Immature natural killer cell (primary cell): Measurements from ENCODE around the gene KCNQ1. TPM values are rescaled to one million over a fixed set of nuclear protein-coding genes. Genes with fewer than 3 reads are reported as not detected.

Source experiments
- DNase-seq, 3 donors: peaks; one replicate each; pipeline ENCODE4 v3.0.0; 2022; ENCODE audit warnings: mixed read lengths in 1 of 3
- H3K27ac Mint-ChIP-seq, 6 donors: one replicate each; pipeline ENCODE4 v1.8.0; 2020; ENCODE audit warnings: mixed read lengths in 6 of 6, mild to moderate bottlenecking in 5 of 6, inconsistent platforms in 4 of 6, moderate library complexity in 3 of 6
- H3K27me3 Mint-ChIP-seq, 3 donors: one replicate each; pipeline ENCODE4 v1.8.0; 2020 to 2021; ENCODE audit warnings: low read depth in 3 of 3, mild to moderate bottlenecking in 3 of 3, mixed read lengths in 3 of 3, moderate library complexity in 3 of 3, inconsistent platforms in 1 of 3
- H3K36me3 Mint-ChIP-seq, 3 donors: one replicate each; pipeline ENCODE4 v1.8.0; 2020; ENCODE audit warnings: mixed read lengths in 3 of 3, inconsistent platforms in 2 of 3, mild to moderate bottlenecking in 2 of 3
- H3K4me1 Mint-ChIP-seq, 2 donors: one replicate each; pipeline ENCODE4 v1.8.0; 2020; ENCODE audit warnings: inconsistent platforms in 2 of 2, mild to moderate bottlenecking in 2 of 2, mixed read lengths in 2 of 2, moderate library complexity in 1 of 2
- H3K4me3 Mint-ChIP-seq, 5 donors: one replicate each; pipeline ENCODE4 v1.8.0; 2020; ENCODE audit warnings: mild to moderate bottlenecking in 5 of 5, mixed read lengths in 5 of 5, inconsistent platforms in 3 of 5, moderate library complexity in 3 of 5
- H3K9me3 Mint-ChIP-seq, 6 donors: one replicate each; pipeline ENCODE4 v1.8.0; 2020; ENCODE audit warnings: mild to moderate bottlenecking in 6 of 6, mixed read lengths in 6 of 6, inconsistent platforms in 4 of 6, moderate library complexity in 3 of 6
- polyA plus RNA-seq, 3 donors: library from polyadenylated mRNA; unstranded; fragments of 300-500 nt; fragmentation: Illumina TruSeq; gene quantifications; one replicate each; pipeline ENCODE4 v1.2.3, GENCODE V29; 2021

Gene KCNQ1
- polyA plus RNA-seq, 3 donors from 2014 or later, result 0.13 to 1.1 (median 0.73) TPM

DNA sequence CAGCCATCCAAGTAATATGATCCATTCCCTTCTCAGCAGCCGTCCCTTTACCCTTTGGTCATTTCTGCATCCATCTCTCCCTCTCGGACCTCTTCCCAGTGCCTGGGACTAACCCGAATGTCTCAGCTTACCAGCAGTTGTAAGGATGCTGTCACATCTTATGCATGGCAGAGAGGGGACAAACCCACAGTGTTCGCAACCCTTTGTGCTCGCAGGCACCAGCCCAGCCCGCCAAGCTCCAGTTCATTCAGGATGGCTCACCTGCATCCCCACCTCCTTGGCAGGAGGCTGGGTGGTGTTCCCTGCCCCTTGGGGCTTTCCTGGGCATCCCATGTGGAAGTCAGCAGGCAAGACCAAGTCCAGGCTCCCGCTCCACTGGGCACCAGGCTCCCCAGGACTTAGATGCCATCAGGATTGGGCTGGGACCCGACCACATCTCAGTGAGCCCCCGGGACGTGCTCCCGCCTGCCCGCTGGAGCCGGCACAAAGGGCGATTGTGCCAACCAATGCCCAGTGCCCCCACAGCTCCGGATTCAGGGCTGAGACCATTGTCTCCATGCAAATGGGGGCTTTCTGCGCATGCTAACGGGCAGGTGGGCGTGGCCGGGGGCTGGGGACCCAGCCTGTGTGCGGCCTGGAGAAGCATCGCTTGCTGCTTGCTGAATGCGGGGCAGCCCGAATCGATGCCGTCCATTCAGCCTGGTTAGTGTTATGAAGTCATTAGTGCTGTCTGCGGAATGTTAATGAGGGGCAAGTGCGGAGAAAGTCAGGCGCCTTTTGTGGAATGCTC lies 146.4 kb downstream of the KCNQ1 start:
- H3K4me1 Mint-ChIP-seq, result no peaks in the 10 kb centered on the region
- H3K27ac Mint-ChIP-seq, result no peak overlapping the region
- no peaks in the 10 kb centered on the region for H3K9me3 Mint-ChIP-seq
- H3K36me3 Mint-ChIP-seq, result no peaks in the 10 kb centered on the region
- peaks cover 0 to 5% (median 3%) of the 10 kb centered on the region in 3 donors for H3K27me3 Mint-ChIP-seq
- H3K4me3 Mint-ChIP-seq, result no peak overlapping the region
- no peak for DNase-seq

DNA sequence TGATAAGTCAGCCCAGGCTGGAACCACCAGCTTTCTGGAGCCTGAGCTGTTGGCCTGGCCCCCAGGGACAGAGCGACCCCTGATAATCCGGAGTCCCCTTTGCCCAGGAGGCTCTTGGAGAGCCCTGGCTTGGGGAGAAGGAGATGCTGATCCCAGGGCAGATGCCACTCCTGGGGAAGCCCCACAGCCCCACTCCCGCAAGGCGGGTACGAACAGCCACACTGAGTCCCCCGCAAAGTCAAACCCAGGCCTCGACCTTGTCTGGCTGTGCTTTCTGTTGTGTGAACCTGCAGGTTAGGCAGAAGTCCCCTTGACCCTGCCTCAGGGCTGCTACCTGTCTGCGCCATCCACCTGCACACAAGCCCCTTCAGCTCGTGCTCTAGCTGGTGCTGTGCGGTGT lies 147.0 kb downstream of the KCNQ1 start:
- Mint-ChIP-seq H3K27me3 (peaks cover 0 to 7% (median 3%) of the 10 kb centered on the region in 3 donors), H3K9me3 (no peaks in the 10 kb centered on the region), H3K4me3 (no peak overlapping the region), H3K4me1 (no peaks in the 10 kb centered on the region), H3K27ac (no peak overlapping the region), H3K36me3 (no peaks in the 10 kb centered on the region)
- no peak for DNase-seq

DNA sequence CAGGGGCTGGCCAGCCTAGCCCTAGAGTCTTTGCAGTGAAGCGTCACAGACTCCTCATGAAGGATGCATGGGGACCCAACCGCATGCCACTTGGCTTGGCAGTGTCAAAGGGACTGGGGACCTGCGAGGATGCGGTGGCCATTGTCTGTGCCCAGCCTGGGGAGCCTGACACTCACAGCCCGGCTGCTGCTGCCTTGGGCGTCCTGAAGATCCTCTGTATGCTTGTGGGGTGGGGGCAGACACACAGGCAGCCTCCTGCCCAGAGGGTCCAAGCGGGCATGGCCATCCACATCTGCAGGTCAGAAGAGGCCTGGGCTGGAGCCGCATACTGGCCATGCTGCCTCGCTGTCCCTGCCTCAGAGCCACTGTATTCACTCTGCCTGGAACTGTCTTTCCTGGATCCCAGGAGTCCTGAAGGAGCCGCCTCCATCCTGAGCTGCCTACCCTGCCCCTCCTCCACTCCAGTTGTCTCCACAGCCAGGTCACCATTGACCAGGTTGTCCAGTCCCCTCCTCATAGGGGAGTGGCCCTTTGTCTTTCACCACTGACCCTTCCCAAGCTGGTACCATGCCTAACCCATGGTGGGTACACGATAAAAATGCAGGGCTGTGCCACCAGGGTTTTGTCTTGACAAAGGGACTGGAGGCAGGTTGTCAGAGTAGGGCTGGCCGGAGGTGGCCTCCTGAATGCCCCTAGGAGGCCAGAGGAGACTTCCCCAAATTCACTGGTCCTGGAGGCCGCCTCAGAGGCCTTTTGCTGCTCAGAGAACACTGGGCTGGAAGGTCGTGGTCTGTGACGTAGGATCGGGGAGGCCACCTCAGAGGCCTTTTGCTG lies 148.0 kb downstream of the KCNQ1 start:
- no peak for DNase-seq
- Mint-ChIP-seq H3K36me3 (no peaks in the 10 kb centered on the region), H3K9me3 (peaks cover 0 to 2% (median 0%) of the 10 kb centered on the region in 6 donors)

DNA sequence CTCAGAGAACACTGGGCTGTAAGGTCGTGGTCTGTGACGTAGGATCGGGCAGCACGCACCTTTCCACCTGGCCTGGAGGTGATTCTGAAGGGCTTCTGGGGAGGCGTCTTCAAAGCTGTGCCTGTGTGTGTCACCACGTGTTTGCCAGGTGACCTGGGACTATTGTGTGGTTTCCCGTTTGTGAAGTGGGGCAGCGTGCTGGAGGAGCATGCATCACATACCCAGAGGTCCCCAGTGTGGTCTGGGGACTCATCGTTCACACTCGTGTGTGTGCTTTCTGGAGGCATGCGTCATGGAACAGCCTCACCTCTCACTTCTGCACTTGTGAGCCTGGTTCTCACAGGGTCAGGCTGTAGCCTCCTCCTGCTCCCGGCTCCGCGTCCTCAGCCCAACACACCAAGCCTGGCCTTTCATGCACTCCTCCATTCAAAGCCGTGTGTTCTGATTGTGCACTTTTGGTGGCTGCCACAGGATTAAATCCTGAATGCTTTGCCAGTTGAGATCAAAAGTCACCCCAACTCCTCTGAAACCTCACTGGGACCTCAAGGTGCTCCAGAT lies 148.7 kb downstream of the KCNQ1 start:
- Mint-ChIP-seq H3K36me3 (no peaks in the 10 kb centered on the region), H3K4me3 (no peak overlapping the region), H3K27ac (no peak overlapping the region), H3K9me3 (peaks cover 0 to 6% (median 1%) of the 10 kb centered on the region in 6 donors), H3K27me3 (peaks cover 0 to 7% (median 1%) of the 10 kb centered on the region in 3 donors), H3K4me1 (no peaks in the 10 kb centered on the region)
- no peak for DNase-seq

More for the DNA sequence above, 148.0 kb downstream of the KCNQ1 start:
- Mint-ChIP-seq H3K27me3 (peaks cover 0 to 7% (median 1%) of the 10 kb centered on the region in 3 donors), H3K4me1 (no peaks in the 10 kb centered on the region), H3K4me3 (no peak overlapping the region), H3K27ac (no peak overlapping the region)

DNA sequence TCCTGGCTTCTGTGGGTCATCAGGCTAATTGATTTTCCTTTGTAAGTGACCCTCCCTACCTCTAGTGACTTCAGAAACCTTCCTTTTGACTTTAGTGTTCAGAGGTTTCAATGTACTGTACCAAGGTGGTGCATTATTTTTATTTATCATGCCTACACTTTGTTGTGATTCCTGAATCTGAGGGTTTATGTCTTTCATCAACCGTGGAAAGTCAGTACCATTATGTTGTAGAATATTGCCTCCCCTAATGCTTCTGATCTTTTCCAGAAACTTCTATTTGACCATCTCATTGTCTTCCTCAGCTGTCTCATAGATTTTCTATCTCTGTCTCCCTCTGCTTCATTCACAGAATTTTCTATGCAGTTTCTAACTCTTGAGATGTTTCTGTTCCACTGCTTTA lies 149.5 kb downstream of the KCNQ1 start:
- DNase-seq, result no peak
- Mint-ChIP-seq H3K27me3 (peaks cover 1 to 7% (median 2%) of the 10 kb centered on the region in 3 donors), H3K4me3 (no peak overlapping the region), H3K9me3 (peaks cover 0 to 10% (median 1%) of the 10 kb centered on the region in 6 donors), H3K27ac (no peak overlapping the region), H3K4me1 (no peaks in the 10 kb centered on the region), H3K36me3 (no peaks in the 10 kb centered on the region)

DNA sequence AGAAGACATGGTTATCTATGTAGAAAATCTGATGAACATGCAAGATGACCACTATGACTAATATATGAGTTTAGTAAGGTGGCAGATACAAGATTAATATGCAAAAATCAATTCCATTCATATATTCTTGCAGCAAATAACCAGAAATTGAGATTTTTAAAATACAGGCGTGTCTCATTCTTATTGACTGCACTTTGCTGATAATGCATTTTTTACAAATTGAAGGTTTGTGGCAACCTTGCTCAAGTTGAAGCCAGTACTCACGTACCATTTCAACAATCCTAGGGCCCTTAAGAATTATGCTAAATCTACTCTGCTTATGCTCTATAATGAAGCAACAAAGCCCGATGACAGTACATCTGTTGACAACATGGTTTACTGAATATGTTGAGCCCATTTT lies 150.4 kb downstream of the KCNQ1 start:
- no peaks in the 10 kb centered on the region for H3K4me1 Mint-ChIP-seq
- peaks cover 1 to 8% (median 7%) of the 10 kb centered on the region in 3 donors for H3K27me3 Mint-ChIP-seq
- no peak overlapping the region for H3K27ac Mint-ChIP-seq
- peaks cover 0 to 10% (median 1%) of the 10 kb centered on the region in 6 donors for H3K9me3 Mint-ChIP-seq
- DNase-seq, result no peak
- no peaks in the 10 kb centered on the region for H3K36me3 Mint-ChIP-seq
- H3K4me3 Mint-ChIP-seq, result no peak overlapping the region

DNA sequence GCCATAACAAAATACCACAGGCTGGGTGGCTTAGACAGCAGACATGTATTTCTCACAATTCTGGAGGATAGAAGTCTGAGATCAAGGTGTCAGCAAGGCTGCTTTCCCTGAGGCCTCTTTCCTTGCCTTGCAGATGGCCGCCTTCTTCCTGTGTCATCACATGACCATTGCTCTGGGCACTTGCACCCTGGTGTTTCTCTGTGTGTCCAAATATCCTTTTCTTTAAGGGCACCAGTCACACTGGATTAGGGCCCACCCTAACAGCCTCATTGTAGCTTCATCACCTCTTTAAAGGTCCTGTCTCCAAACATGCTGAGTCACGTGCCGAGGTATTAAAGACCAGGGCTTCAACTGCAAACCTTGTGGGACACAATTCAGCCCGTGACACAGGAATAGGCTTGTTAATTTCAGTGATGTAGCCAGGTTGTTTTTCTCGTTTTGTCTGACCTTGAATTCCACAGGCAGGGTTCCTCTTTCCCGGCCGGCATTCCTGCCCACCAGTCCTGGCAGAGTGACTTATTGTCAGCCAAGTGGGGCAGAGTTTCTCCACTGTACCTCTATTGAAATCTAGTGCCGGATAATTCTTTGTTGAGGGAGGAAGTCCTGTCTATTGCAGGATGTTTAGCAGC lies 154.9 kb downstream of the KCNQ1 start:
- Mint-ChIP-seq H3K36me3 (no peaks in the 10 kb centered on the region), H3K27ac (no peak overlapping the region), H3K4me3 (no peak overlapping the region), H3K27me3 (peaks cover 0 to 18% (median 4%) of the 10 kb centered on the region in 3 donors), H3K4me1 (no peaks in the 10 kb centered on the region), H3K9me3 (peaks cover 0 to 10% (median 1%) of the 10 kb centered on the region in 6 donors)
- DNase-seq, result no peak

DNA sequence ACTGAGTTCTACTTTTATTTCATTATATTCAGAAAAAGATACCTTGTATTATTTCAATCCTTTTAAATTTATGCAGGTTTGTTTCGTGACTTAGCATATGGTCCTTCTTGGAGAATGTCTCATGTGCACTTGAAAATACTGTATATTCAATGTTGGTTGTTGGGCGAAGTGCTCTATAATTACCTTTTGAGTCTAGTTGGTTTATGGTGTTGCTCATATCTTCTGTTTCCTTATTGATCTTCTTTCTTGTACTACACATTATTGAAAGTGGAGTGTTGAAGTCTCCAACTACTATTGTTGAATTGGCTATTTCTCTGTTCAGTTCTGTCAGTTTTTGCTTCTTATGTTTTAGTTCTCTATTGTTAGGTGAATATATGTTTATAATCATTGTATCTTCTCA lies 164.5 kb downstream of the KCNQ1 start:
- peaks cover 0 to 3% (median 0%) of the 10 kb centered on the region in 3 donors for H3K36me3 Mint-ChIP-seq
- H3K27ac Mint-ChIP-seq, result no peak overlapping the region
- no peak for DNase-seq
- H3K4me1 Mint-ChIP-seq, result no peaks in the 10 kb centered on the region
- no peak overlapping the region for H3K4me3 Mint-ChIP-seq
- H3K27me3 Mint-ChIP-seq, result peaks cover 6 to 17% (median 7%) of the 10 kb centered on the region in 3 donors
- H3K9me3 Mint-ChIP-seq, result peaks cover 0 to 17% (median 12%) of the 10 kb centered on the region in 6 donors

DNA sequence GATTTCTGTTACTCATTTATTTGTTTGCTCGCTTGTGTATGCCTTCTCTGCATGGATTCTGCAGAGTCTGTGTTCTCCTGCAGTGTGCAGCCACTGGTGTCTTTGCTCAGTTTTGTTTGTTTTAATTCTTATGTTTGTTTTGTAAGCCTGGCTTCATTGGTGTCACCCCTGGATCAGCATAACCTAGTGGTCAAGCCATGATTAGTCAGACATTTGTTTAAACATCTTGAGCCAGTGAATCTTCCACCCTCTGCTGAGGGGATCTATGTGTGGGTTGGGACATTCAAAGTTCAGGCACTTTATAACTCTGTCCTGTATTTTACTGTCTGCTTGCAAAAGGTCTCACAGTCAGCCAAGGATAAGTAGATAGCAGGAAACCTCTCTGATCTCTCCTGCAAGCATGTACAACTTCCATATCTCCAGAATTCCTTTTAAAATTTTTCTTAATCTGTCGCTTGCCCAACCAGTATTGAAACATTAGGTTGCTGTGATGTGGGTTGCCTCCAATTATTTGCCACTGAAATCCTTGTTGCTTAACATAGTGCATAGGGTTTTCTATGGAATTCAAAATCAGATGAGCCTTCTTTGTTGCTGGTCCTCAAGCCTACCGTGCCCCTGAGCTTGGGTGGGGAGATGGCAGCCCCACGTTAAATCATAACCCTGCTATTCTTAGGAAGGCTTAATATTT lies 168.2 kb downstream of the KCNQ1 start:
- Mint-ChIP-seq H3K36me3 (peaks cover 0 to 3% (median 0%) of the 10 kb centered on the region in 3 donors), H3K9me3 (peaks cover 0 to 17% (median 12%) of the 10 kb centered on the region in 6 donors), H3K27ac (no peak overlapping the region)

DNA sequence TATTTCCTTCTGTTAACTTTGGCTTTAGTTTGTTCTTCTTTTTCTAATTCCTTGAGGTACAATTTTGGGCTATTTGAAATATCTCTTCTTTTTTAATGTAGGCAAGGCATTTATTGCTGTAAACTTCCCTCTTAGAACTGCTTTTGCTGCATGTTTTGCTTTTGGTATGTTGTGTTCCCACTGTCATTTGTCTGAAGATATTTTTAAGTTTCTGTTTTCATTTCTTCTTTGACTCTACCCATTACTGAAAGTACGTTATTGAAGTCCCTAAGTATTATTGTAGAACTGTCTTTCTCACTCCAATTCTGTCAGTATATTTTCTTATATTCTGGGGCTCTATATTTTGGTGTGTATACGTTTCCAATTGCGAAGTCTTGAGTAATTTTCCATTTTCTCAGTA lies 177.1 kb downstream of the KCNQ1 start:
- Mint-ChIP-seq H3K9me3 (peaks cover 0 to 3% (median 0%) of the 10 kb centered on the region in 6 donors), H3K4me3 (no peak overlapping the region), H3K4me1 (no peaks in the 10 kb centered on the region), H3K27me3 (peaks cover 8 to 12% (median 10%) of the 10 kb centered on the region in 3 donors), H3K27ac (no peak overlapping the region), H3K36me3 (no peaks in the 10 kb centered on the region)
- DNase-seq, result no peak

More for the DNA sequence above, 168.2 kb downstream of the KCNQ1 start:
- Mint-ChIP-seq H3K27me3 (peaks cover 5 to 12% (median 10%) of the 10 kb centered on the region in 3 donors), H3K4me3 (no peak overlapping the region), H3K4me1 (no peaks in the 10 kb centered on the region)
- DNase-seq, result no peak

DNA sequence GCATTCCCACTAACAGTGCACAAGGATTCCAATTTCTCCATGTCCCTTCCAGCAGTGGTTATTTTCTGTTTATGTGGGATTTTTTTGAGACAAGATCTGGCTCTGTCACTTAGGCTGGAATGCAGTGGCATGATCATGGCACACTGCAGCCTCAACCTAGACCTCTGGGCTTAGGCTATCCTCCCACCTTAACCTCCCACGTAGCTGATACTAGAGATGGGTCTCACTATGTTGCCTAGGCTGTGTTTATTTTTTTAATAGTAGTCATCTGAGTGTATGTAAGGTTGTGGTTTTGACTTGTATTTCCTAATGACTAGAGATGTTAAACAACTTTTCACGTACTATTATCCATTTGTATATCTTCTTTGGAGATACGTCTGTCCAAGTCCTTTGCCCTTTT lies 180.4 kb downstream of the KCNQ1 start:
- peaks cover 0 to 13% (median 9%) of the 10 kb centered on the region in 6 donors for H3K9me3 Mint-ChIP-seq
- no peak overlapping the region for H3K4me3 Mint-ChIP-seq
- H3K27me3 Mint-ChIP-seq, result peaks cover 5 to 12% (median 6%) of the 10 kb centered on the region in 3 donors
- H3K4me1 Mint-ChIP-seq, result no peaks in the 10 kb centered on the region
- H3K36me3 Mint-ChIP-seq, result peaks cover 0 to 4% (median 0%) of the 10 kb centered on the region in 3 donors
- no peak overlapping the region for H3K27ac Mint-ChIP-seq
- no peak for DNase-seq

DNA sequence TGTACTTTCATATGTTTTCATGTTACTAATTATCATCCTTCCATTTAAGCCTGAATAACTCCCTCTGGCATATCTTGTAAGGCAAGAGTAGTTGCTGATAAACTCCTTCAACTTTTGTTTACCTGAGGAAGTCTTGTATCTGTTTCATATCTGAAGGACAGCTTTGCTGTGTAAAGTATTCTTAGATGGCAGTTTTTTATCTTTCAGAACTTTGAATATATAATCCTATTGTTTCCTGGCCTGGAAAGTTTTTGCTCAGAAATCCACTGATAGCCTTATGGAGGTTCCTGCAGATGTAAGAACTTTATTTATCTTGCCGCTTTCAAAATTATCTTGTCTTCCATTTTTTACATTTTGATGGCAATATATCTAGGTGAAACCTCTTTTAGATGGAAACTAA lies 185.9 kb downstream of the KCNQ1 start:
- no peak overlapping the region for H3K4me3 Mint-ChIP-seq
- DNase-seq, result no peak
- H3K27me3 Mint-ChIP-seq, result peaks cover 4 to 8% (median 8%) of the 10 kb centered on the region in 3 donors
- peaks cover 0 to 10% (median 6%) of the 10 kb centered on the region in 3 donors for H3K36me3 Mint-ChIP-seq
- peaks cover 29 to 53% (median 35%) of the 10 kb centered on the region in 6 donors for H3K9me3 Mint-ChIP-seq
- no peaks in the 10 kb centered on the region for H3K4me1 Mint-ChIP-seq
- no peak overlapping the region for H3K27ac Mint-ChIP-seq

DNA sequence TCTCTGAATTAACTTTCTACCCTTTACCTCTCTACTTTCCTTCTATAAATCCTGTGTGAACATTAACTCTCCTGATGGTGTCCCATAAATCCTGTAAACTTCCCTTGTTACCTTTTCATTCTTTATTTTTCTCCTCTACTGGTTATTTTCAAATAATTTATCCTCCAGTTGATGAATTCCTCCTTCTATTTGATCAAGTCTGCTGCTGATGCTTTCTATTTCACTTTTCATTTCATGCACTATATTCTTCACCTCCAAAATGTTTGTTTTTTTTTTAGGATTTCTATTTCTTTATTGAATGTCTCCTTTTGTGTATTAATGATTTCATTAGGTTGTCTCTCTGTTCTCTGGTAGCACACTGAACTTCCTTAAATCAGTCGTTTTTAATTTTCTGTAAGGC lies 186.4 kb downstream of the KCNQ1 start:
- Mint-ChIP-seq H3K4me1 (no peaks in the 10 kb centered on the region), H3K36me3 (peaks cover 0 to 10% (median 6%) of the 10 kb centered on the region in 3 donors), H3K27ac (no peak overlapping the region), H3K27me3 (peaks cover 4 to 8% (median 8%) of the 10 kb centered on the region in 3 donors), H3K4me3 (no peak overlapping the region), H3K9me3 (peaks cover 29 to 53% (median 37%) of the 10 kb centered on the region in 6 donors)
- DNase-seq, result no peak
